Measurements from ENCODE around the gene RNU5B-1. TPM values are rescaled to one million over a fixed set of nuclear protein-coding genes. Genes with fewer than 3 reads are reported as not detected.

The RNU5B-1 gene
- total and polyA plus RNA-seq, 2 of the 4 experiments (the other 2 are of a cell fraction): not detected

- TF ChIP-seq FOS (IDR thresholded peaks at IDR 0.05; ENCODE audit: low read depth, low read length): peak; percentile 62
- TF ChIP-seq CTCF (conservative IDR thresholded peaks at IDR 0.05; ENCODE audit: low read depth, low read length): no peak
- no peak for TF ChIP-seq MAZ (IDR thresholded peaks at IDR 0.05; ENCODE audit: borderline replicate concordance, low read depth, low read length)
- Histone ChIP-seq H4K91ac (ENCODE audit: insufficient read depth, low read depth, low read length) (no peak overlapping the region), H4K20me1 (ENCODE audit: insufficient read depth, low read length) (no peaks in the 10 kb centered on the region), H3K9me3 (ENCODE audit: control insufficient read depth, insufficient read depth, low read length) (no peaks in the 10 kb centered on the region), H3K27me3 (ENCODE audit: control insufficient read depth, insufficient read depth, low read length) (no peaks in the 10 kb centered on the region), H2AK5ac (ENCODE audit: low read depth, low read length) (0 out of 2 replicates have a peak overlapping the region, but pooled peaks have one; percentile 38), H3K4me3 (ENCODE audit: insufficient read depth, low read depth, low read length) (no peak overlapping the region), H3K9me1 (ENCODE audit: insufficient read depth, low read length) (peaks cover 7% of the 10 kb centered on the region; the same call in 1 of the 2 replicates), H4K8ac (ENCODE audit: low read depth in 2 of 2, low read length in 2 of 2) (no peak overlapping the region), H2AK9ac (replicated peaks; ENCODE audit: low read depth, low read length, poor library complexity) (peak overlapping the region; percentile 57), H3K79me1 (ENCODE audit: low read depth in 1 of 2, low read length in 2 of 2) (peaks cover 3 to 4% of the 10 kb centered on the region in 2 experiments; a peak in 2 of 4 replicates), H2BK120ac (ENCODE audit: low read depth, low read length) (no peak overlapping the region), H3K27ac (ENCODE audit: insufficient read depth, low read length) (no peak overlapping the region), H3K36me3 (ENCODE audit: control insufficient read depth, insufficient read depth, low read length) (no peaks in the 10 kb centered on the region), H3K14ac (replicated peaks; ENCODE audit: low read depth, low read length) (peak overlapping the region; percentile 28; the same call in 1 of the 2 replicates), H3K4ac (ENCODE audit: low read depth, low read length) (no peak overlapping the region), H3K4me1 (ENCODE audit: control insufficient read depth, insufficient read depth, low read length) (peaks cover 6% of the 10 kb centered on the region), H2BK5ac (ENCODE audit: low read depth, low read length, poor library complexity, severe bottlenecking) (no peak overlapping the region), H4K5ac (ENCODE audit: low read depth, low read length) (no peak overlapping the region), H3K23ac (ENCODE audit: low read depth, low read length) (0 out of 2 replicates have a peak overlapping the region, but pooled peaks have one; percentile 45), H2BK20ac (ENCODE audit: low read depth, low read length) (no peak overlapping the region), H3K18ac (ENCODE audit: low read depth, low read length) (no peak overlapping the region), H3K56ac (ENCODE audit: extremely low read depth, insufficient read depth, low read length) (no peak overlapping the region), H3K4me2 (ENCODE audit: low read depth, low read length) (no peak overlapping the region), H3K9ac (ENCODE audit: low read depth, low read length) (no peak overlapping the region), H2AFZ (replicated peaks; ENCODE audit: low read length, poor library complexity) (peak overlapping the region; percentile 41), H2BK15ac (ENCODE audit: low read depth, low read length) (no peak overlapping the region)
- WGBS, 2 experiments (ENCODE audit: extremely low coverage in 2 of 2, insufficient read length in 1 of 2): no CpG with 5 or more reads among the region's 2 CpGs
- dilution Hi-C loops (cut with HindIII; ENCODE audit: low sequenced_read_pairs, unreplicated experiment): no loop called here
- BruUV-seq (replicated peaks): no TSS peak
- intact Hi-C loops (cut with micrococcal nuclease): loop anchor here (10.0 kb wide), 1 partner anchor 241 kb away; no protein-coding TSS in a partner anchor
- peak; percentile 28; the same call in 1 of the 2 replicates for ATAC-seq (ENCODE audit: low read depth)
- POLR2A ChIA-PET (ENCODE audit: unreplicated experiment): no interaction called here
- DNase-seq: peak; percentile 70
- CTCF ChIA-PET: no interaction called here
- in situ Hi-C loops (cut with MboI; ENCODE audit: low sequenced_read_pairs): loop anchor here (5.0 to 10.0 kb wide), 2 partner anchors 78 to 241 kb away; no protein-coding TSS in a partner anchor
Measured at GRCh38 chr15:65275728-65276126, 28.8 kb upstream of the RNU5B-1 start.
